Fibroblast of the aortic adventitia (primary cell): ENCODE measurements around the gene PUM2. TPM values are rescaled to one million over a fixed set of nuclear protein-coding genes. Genes with fewer than 3 reads are reported as not detected.

Experiments
- DNase-seq: peaks from one replicate; pipeline ENCODE4 v3.0.0-alpha.2; 2010; ENCODE audit warnings: low read depth
- H3K4me3 ChIP-seq: 2 replicates; pipeline ENCODE4 v1.5.1; 2011; ENCODE audit warnings: low read depth, mild to moderate bottlenecking, control low read depth, low read length, moderate library complexity
- total RNA-seq: library from RNA; depleted of rRNA; stranded (reverse); fragments of >200 nt; gene quantifications from 2 replicates; pipeline ENCODE4 v1.2.3, GENCODE V29; 2012; ENCODE audit warnings: low replicate concordance
- TF ChIP-seq, protein P1 (sequence below): IDR thresholded peaks from 2 replicates; pipeline ENCODE4 v1.5.1; 2011; ENCODE audit warnings: mild to moderate bottlenecking, low read length, control low read depth, inconsistent platforms; ENCODE audit not compliant: insufficient read depth

PUM2 gene
- total RNA-seq, result 25.7 and 50.0 TPM in 2 replicates

DNA sequence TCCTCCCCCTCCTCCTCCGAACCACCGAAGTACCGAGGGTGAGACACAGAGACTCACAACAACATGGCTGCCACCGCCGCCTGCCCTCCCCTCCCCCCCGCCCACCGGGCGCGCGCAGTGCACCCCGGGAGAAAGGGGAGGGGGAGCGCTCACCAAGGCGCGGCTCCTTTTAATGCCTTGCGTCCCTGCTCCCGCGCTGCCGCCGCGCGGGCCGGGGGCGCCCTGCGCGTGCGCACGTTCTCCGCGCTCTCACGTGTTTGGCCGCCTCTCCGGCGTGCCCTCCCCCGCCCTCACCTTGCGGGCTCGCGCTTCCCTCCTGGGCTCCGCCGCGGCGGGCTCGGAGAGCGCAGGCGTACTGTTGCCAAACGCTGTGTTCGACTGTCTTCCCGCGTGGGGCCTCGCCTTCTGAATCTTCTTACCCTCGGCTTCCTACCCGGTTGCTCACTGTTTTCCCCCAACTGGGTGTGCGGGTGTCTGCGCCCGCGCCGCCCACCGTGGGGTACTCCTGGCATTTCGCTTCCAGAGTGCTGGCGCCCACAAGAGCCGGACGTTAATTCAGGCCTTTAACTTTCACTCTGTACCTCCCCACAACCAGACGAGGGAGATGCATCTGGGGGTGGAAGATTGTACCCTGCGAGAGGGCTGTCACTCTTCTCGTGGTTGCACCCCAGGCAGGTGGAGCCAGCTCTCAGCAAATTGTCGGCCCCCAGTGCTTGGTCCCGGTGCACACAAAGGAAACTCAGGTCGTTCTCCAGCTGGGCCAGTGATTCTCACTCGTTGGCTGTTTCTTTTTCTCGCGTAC, at the start of gene PUM2:
Gene PUM2 (minus strand): TSS at position 92 of the 802 bp plus-strand sequence. CDS start 23,484 bp downstream, outside the sequence.
- DNase-seq, result peak; percentile 91
- TF ChIP-seq, protein P1, sequence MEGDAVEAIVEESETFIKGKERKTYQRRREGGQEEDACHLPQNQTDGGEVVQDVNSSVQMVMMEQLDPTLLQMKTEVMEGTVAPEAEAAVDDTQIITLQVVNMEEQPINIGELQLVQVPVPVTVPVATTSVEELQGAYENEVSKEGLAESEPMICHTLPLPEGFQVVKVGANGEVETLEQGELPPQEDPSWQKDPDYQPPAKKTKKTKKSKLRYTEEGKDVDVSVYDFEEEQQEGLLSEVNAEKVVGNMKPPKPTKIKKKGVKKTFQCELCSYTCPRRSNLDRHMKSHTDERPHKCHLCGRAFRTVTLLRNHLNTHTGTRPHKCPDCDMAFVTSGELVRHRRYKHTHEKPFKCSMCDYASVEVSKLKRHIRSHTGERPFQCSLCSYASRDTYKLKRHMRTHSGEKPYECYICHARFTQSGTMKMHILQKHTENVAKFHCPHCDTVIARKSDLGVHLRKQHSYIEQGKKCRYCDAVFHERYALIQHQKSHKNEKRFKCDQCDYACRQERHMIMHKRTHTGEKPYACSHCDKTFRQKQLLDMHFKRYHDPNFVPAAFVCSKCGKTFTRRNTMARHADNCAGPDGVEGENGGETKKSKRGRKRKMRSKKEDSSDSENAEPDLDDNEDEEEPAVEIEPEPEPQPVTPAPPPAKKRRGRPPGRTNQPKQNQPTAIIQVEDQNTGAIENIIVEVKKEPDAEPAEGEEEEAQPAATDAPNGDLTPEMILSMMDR, result no peak
- H3K4me3 ChIP-seq, result peak within 1 kb of the TSS; percentile 87

GRCh38 chr2:20400306-20400705, 49.7 kb upstream of the PUM2 start:
- H3K4me3 ChIP-seq, result no peak overlapping the region
- TF ChIP-seq, protein P1, result no peak
- DNase-seq, result no peak

DNA sequence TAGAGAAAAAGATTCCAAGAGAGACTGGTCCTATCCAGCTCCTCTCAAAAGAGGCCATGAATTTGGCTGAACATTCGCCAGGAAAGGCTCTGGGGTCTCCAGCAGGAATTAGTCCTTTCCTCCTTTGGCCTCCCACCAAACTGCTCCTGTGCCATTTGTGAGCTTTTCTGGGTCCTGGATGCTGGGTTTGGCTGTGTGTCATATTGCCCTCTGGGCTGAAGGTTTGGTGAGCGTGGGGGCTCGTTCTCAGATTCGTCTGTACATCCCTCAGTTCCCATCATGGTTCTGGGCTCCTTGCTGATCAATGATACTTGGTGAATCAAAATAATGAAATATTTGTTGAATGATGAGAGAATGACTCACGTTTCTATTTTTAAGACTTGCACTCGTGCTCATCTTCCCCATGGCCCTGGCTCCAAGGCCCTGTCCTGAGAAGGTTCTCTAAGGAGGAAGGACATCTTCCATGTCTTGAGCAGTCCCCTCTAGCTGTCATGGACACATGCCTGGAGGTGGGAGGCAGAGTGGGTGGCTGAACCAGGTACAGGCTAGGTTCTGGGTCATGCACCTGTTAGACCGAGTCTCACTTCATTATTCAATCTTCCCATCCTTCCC, 48.4 kb upstream of the PUM2 start:
- DNase-seq, result peak; percentile 11
- TF ChIP-seq, protein P1, result no peak
- no peak overlapping the region for H3K4me3 ChIP-seq

DNA sequence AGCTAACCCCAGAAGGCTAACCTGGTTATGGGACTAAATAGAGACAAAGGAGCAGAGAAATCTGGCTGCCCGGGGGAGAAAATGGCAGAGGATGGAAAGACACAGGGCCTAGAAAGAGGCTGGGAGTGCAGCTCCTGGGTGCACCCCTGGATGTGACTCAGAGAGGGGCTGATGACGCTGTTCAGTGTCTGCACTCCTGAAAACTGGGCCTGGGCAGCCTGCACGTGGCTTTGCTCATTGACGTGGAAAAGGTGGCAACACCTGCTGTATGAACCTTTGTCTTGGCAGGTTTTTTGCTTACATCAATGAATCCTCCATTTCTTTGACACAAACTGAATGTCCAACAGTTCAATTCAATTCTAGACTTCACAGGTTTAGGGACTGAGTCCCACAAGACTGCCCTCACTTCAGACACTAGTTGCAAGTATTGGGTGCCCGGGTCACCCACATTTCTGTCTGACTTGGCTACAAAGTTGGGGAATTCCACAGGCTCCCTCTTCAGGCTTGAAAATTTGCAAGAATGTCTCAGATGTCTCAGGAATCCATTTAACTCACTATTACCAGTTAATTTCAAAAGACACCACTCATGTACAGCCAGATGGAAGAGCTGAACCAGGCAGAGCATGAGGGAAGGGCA, 47.3 kb upstream of the PUM2 start:
- TF ChIP-seq, protein P1, result no peak
- DNase-seq, result no peak
- H3K4me3 ChIP-seq, result no peak overlapping the region

DNA sequence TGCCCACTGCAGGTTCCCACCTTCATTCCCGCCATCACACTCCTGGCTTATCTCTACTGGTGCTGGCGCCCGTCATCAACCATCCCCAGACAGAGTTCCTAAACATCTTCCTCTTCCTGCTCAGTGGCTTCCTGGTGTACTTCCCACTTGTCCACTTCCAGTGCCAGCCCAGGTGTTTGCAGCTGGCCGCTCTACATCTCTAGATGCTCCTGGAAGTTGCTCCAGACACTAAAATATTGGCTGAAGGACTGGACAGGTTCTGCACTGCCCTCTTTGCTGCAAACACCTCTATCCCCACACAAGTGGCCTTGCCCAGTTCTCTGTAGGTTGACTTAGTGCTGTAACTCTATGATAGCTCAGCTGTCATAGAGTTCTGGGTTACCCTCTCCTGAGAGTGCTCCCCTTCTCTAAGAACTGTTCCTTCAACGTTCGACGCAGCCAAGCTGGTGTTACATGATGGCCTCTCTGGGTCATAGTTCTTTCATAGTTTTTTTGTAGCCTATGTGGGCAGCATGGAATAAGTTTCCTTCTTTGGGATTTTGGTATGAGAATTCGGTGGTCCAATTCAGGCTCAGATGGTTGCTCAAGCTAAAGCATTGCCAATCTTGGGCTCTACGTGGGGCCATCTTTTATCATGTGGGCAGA, 45.8 kb upstream of the PUM2 start:
- DNase-seq, result no peak
- H3K4me3 ChIP-seq, result no peak overlapping the region
- TF ChIP-seq, protein P1, result no peak

- H3K4me3 ChIP-seq, result no peak overlapping the region
- no peak for DNase-seq
- TF ChIP-seq, protein P1, result no peak
Observed at GRCh38 chr2:20393986-20394385, 43.3 kb upstream of the PUM2 start.
